ENCODE data around the gene MOV10.
A peak's percentile ranks its signal among the peaks of the same experiment; 100 is the strongest.

Gene MOV10

GRCh38 chr1:112694363-112694929 is 20.0 kb downstream of the MOV10 start:
- peak in 1 of 2 donors; percentile 7 for DNase-seq
- Histone ChIP-seq H3K27ac (no peak overlapping the region), H3K27me3 (no peaks in the 10 kb centered on the region), H3K9me3 (no peaks in the 10 kb centered on the region), H3K4me1 (peaks cover 0 to 11% (median 3%) of the 10 kb centered on the region in 4 donors), H3K4me3 (no peak overlapping the region), H3K36me3 (peaks cover 14 to 98% (median 88%) of the 10 kb centered on the region in 3 donors)
- no peak for TF ChIP-seq CTCF (IDR thresholded peaks at IDR 0.05)
- intact Hi-C loops (cut with DNase I; ENCODE audit: low total_unique reads), result no loop called here

GRCh38 chr1:112695276-112695675 is 20.8 kb downstream of the MOV10 start:
- Histone ChIP-seq H3K4me3 (no peak overlapping the region), H3K36me3 (peaks cover 14 to 97% (median 88%) of the 10 kb centered on the region in 3 donors), H3K9me3 (no peaks in the 10 kb centered on the region), H3K27me3 (no peaks in the 10 kb centered on the region), H3K27ac (no peak overlapping the region), H3K4me1 (peaks cover 6 to 19% (median 10%) of the 10 kb centered on the region in 4 donors)
- intact Hi-C loops (cut with DNase I; ENCODE audit: low total_unique reads), result no loop called here
- peak in 1 of 2 donors; percentile 16 for DNase-seq
- no peak for TF ChIP-seq CTCF (IDR thresholded peaks at IDR 0.05)

GRCh38 chr1:112696578-112697314 is 22.3 kb downstream of the MOV10 start:
- Histone ChIP-seq H3K36me3 (peaks cover 5 to 90% (median 82%) of the 10 kb centered on the region in 3 donors), H3K27me3 (no peaks in the 10 kb centered on the region), H3K9me3 (no peaks in the 10 kb centered on the region), H3K4me1 (peaks cover 16 to 34% (median 25%) of the 10 kb centered on the region in 4 donors), H3K27ac (no peak overlapping the region), H3K4me3 (no peak overlapping the region)
- TF ChIP-seq CTCF (IDR thresholded peaks at IDR 0.05), result no peak
- intact Hi-C loops (cut with DNase I; ENCODE audit: low total_unique reads), result no loop called here
- DNase-seq, result peak in 1 of 2 donors; percentile 4

GRCh38 chr1:112697781-112698201 is 23.3 kb downstream of the MOV10 start:
- Histone ChIP-seq H3K27me3 (no peaks in the 10 kb centered on the region), H3K4me1 (peaks cover 16 to 44% (median 30%) of the 10 kb centered on the region in 4 donors), H3K4me3 (no peak overlapping the region), H3K27ac (no peak overlapping the region), H3K9me3 (no peaks in the 10 kb centered on the region), H3K36me3 (peaks cover 6 to 90% (median 81%) of the 10 kb centered on the region in 3 donors)
- intact Hi-C loops (cut with DNase I; ENCODE audit: low total_unique reads), result no loop called here
- DNase-seq, result no peak
- TF ChIP-seq CTCF (IDR thresholded peaks at IDR 0.05), result no peak

- H3K4me1 ChIP-seq, result peaks cover 16 to 53% (median 37%) of the 10 kb centered on the region in 4 donors
- no peak for DNase-seq
Measured at GRCh38 chr1:112698366-112699310, 24.2 kb downstream of the MOV10 start.

More at GRCh38 chr1:112698366-112699310, 24.2 kb downstream of the MOV10 start:
- H3K27ac ChIP-seq, result peak overlapping the region; percentile 88 to 99
- intact Hi-C loops (cut with DNase I; ENCODE audit: low total_unique reads), result no loop called here
- no peak for TF ChIP-seq CTCF (IDR thresholded peaks at IDR 0.05)
- H3K9me3 ChIP-seq, result no peaks in the 10 kb centered on the region
- H3K27me3 ChIP-seq, result no peaks in the 10 kb centered on the region
- peaks cover 10 to 90% (median 84%) of the 10 kb centered on the region in 3 donors for H3K36me3 ChIP-seq
- no peak overlapping the region for H3K4me3 ChIP-seq
